Measurements from ENCODE around the gene FAM98C. TPM values are rescaled to one million over a fixed set of nuclear protein-coding genes. Genes with fewer than 3 reads are reported as not detected.
A peak's percentile ranks its signal among the peaks of the same experiment; 100 is the strongest.
"Not testable (repeated sequence)": the region's sequence is repeated elsewhere in the genome, so short reads cannot be mapped to it uniquely, and the experiment has no call there.

The FAM98C gene
- 7.6 and 10.5 TPM in 2 replicates for total RNA-seq (2014; rRNA removed; shearing (Covaris generic))

DNA sequence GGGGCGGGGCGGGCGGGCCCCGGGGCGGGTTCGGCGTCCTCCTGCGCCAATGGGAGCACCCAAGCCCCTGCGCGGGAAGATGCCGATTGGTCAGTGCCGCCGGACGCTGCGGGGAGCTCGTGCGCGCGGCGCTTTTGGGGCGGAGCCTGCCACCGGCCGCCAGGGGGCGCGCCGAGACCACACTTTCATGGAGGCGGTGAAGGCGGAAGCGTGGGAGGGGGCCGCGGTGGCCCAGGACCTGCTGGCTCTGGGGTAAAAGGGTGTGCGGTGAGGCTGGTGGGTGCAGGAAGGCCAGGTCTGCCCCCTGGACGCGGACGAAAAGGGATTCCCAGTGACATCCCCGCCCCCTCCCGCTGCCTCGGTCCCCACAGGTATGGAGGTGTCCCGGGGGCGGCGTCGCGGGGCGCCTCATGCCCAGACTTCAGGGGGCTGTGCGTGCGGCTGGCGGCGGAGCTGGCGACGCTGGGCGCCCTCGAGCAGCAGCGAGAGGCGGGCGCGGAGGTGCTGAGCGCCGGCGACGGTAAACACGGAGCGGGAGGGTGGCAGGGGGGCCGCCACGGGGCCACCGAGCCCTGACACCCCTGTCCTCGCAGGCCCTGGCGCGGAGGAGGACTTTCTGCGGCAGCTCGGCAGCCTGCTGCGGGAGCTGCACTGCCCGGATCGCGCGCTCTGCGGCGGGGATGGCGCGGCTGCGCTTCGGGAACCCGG is at the start of gene FAM98C:
Gene FAM98C, plus strand, starts transcription at position 127 of the 708 bp plus-strand sequence. Its CDS starts 61 bp downstream, at position 188.
- DNase-seq (ENCODE audit: low read depth), result peak; percentile 95

- no peak for DNase-seq (ENCODE audit: low read depth)
Measured at GRCh38 chr19:38355728-38356725, 46.9 kb upstream of the FAM98C start.

DNA sequence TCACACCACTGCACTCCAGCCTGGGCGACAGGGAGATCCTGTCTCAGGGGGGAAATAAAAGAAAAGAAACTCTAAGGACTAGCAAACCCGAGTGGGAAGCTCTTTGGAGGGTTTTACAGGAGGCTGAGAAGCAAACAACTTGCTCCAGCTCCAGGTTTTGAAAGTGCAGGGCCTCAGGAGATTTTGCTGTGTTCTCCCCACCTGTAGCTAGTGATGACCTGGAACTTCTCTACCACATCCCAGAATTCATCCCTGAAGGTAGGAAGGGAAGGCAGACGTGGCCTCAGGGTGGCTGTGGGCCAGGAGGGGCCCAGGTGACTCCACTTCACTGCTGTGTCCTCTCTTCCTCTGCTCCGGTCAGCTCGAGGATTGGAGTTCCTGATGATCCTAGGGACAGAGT is 44.8 kb upstream of the FAM98C start:
- no peak for DNase-seq (ENCODE audit: low read depth)

DNA sequence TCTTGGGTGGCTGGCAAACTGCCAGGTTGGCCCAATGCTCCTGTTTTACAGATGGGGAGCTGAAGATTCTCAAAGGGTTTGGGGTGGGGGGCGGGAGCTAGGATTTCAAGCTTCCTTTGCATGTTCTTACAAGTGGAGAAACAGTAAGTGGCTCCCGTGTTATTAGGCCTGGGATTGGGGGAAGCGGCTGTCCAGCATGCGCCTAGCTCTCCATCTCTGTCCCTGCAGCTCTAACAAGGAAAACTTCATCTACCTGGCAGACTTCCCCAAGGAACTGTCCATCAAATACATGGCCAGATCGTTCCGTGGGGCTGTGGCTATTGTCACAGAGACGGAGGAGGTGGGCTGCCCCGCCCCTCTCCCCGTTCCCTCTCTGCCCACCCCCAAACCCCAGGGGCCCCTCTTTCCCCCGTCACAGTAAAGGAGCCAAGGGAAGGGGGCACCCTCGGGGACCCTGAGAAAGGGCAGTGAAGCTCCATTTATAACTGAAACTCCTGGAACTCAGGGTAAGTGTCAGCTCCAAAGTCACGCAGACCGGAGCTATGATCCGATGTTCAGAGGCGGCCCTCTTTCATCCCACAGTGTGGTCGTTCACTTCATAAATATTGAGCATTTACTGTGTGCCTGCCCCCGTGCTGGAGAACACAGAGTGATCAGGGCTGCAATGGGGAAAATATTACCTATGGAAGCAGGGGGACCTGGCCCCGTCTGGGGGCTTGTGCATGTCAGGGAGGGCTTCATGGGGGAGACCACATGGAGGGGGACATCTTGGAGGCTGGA is 43.5 kb upstream of the FAM98C start:
- DNase-seq (ENCODE audit: low read depth), result no peak

- DNase-seq (ENCODE audit: low read depth), result no peak
Measured at GRCh38 chr19:38360351-38360750, 42.5 kb upstream of the FAM98C start.

- DNase-seq (ENCODE audit: low read depth), result no peak
Measured at GRCh38 chr19:38360839-38361631, 41.9 kb upstream of the FAM98C start.

GRCh38 chr19:38361633-38362075 is 41.2 kb upstream of the FAM98C start:
- DNase-seq (ENCODE audit: low read depth), result no peak

DNA sequence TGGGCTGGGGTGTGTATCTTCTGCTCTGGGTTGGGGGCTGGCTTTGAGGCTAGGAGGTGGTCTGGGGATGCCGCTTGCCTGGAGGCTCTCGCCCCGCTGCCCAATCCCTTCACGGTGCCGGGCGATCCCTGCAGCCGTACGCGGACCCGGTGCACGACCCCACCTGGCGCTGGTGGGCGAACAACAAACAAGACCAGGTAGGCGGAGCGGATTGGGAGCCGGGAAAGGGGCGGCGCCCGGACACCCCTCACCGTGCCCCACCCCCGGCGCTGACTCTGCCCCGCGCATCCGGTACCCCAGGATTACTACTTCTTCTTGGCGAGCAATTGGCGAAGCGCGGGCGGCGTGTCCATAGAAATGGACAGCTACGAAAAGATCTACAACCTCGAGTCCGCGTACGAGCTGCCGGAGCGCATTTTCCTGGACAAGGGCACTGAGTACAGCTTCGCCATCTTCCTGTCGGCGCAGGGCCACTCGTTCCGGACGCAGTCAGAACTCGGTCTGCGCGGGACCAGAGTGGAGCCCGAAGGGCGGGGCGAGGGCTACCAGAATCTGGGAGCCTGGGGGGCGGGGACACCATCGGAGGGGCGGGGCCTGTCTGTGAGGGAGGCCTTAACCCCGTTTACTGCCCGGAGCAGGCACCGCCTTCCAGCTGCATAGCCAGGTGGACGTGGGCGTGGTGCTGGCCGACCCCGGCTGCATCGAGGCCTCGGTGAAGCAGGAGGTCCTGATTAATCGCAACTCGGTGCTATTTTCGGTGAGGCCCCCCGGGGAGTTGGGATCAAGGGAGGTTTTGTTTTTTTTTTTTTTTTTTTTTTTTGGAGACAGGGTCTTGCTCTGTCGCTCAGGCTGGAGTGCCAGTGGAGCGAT is 40.6 kb upstream of the FAM98C start:
- peak; percentile 70 for DNase-seq (ENCODE audit: low read depth)

DNA sequence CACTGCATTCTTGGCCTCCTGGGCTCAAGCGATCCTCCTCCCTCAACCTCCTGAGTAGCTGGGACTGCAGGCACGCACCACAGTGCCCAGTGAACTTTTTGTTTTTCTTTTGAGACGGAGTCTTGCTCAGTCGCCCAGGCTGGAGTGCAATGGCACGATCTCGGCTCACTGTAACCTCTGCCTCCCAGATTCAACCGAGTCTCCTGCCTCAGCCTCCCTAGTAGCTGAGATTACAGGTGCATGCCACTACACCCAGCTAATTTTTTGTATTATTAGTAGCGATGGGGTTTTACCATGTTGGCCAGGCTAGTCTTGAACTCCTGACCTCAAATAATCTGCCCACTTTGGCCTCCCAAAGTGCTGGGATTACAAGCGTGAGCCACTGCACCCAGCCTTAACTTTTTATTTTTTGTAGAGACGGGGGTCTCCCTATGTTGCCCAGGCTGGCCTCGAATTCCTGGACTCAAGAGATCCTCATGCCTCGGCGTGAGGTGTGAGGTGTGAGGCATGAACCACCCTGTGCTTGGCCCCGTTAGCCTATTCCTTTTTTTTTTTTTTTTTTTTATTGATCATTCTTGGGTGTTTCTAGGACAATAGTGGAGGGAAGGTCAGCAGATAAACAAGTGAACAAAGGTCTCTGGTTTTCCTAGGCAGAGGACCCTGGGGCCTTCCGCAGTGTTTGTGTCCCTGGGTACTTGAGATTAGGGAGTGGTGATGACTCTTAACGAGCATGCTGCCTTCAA is 39.8 kb upstream of the FAM98C start:
- DNase-seq (ENCODE audit: low read depth), result not testable (repeated sequence)

DNA sequence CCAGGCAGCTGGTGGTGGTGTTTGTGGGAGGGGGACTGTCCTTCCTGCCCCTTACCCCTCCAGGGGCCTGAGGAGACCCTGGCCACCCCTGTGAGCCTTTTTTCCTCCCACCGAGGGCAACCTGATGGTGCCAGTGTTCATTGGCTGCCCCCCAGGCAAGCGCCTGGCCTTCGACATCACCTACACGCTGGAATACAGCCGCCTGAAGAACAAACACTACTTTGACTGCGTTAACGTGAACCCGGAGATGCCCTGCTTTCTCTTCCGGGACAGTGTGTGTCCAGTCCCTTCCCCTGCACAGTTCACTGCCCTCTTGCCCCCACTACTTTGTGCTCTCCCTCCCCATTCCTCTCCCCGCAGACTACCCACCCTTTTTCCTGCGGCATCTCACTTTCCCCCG is 35.9 kb upstream of the FAM98C start:
- DNase-seq (ENCODE audit: low read depth), result no peak

- DNase-seq (ENCODE audit: low read depth), result no peak
Measured at GRCh38 chr19:38369584-38369983, 33.3 kb upstream of the FAM98C start.

GRCh38 chr19:38370299-38370698 is 32.6 kb upstream of the FAM98C start:
- DNase-seq (ENCODE audit: low read depth), result no peak

GRCh38 chr19:38371081-38371480 is 31.8 kb upstream of the FAM98C start:
- DNase-seq (ENCODE audit: low read depth), result no peak

- DNase-seq (ENCODE audit: low read depth), result no peak
Measured at GRCh38 chr19:38373907-38374331, 29.0 kb upstream of the FAM98C start.

- peak; percentile 99 for DNase-seq (ENCODE audit: low read depth)
Measured at GRCh38 chr19:38374332-38375097, 28.4 kb upstream of the FAM98C start, which contains the start of gene PSMD8. PSMD8 (plus strand) TSS chr19:38374571; CDS start chr19:38374602, 31 bp downstream.

GRCh38 chr19:38375098-38375493 is 27.8 kb upstream of the FAM98C start:
- DNase-seq (ENCODE audit: low read depth), result peak; percentile 39

GRCh38 chr19:38375748-38376147 is 27.1 kb upstream of the FAM98C start:
- DNase-seq (ENCODE audit: low read depth), result no peak

GRCh38 chr19:38376576-38376975 is 26.3 kb upstream of the FAM98C start:
- no peak for DNase-seq (ENCODE audit: low read depth)

Measured in M059J (cell line).